NCI-H1436 treated with DMSO at 0.1 percent for 48 hours (cell line): Measurements from ENCODE around the gene IFNA8.
"Not testable (repeated sequence)": the region's sequence is repeated elsewhere in the genome, so short reads cannot be mapped to it uniquely, and the experiment has no call there.

Experiments
- DNase-seq: peaks from one replicate; lab custom pipeline; 2025; lab: John Stamatoyannopoulos, UW

IFNA8 gene

GRCh38 chr9:21408817-21409216 is at the start of gene IFNA8:
TSS of gene IFNA8 (plus strand) at chr9:21409117. CDS start at chr9:21409177, 60 bp downstream.
- DNase-seq: no peak

GRCh38 chr9:21362287-21362686 is 46.6 kb upstream of the IFNA8 start:
- DNase-seq: no peak

DNA sequence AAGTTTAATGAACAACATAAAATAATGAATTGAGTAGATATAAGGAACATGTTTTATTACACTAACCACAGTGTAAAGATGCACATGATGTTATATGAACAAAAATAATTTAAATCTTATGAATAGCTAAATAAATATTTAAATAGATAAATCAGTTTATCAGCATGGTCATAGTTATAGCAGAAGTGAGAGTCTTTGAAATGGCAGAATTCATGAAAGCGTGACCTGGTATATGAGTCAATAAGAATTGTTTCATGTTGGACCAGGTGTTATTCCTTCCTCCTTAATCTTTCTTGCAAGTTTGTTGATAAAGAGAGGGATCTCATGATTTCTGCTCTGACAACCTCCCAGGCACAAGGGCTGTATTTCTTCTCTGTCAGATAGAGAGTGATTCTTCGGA is 41.7 kb upstream of the IFNA8 start:
- not testable (repeated sequence) for DNase-seq

GRCh38 chr9:21367957-21368356 is 41.0 kb upstream of the IFNA8 start, which contains the start of gene IFNA13:
TSS of gene IFNA13 (minus strand) at chr9:21368057. CDS start at chr9:21368010, 47 bp downstream.
- DNase-seq: no peak

- not testable (repeated sequence) for DNase-seq
Measured at GRCh38 chr9:21371467-21371866, 37.5 kb upstream of the IFNA8 start.

DNA sequence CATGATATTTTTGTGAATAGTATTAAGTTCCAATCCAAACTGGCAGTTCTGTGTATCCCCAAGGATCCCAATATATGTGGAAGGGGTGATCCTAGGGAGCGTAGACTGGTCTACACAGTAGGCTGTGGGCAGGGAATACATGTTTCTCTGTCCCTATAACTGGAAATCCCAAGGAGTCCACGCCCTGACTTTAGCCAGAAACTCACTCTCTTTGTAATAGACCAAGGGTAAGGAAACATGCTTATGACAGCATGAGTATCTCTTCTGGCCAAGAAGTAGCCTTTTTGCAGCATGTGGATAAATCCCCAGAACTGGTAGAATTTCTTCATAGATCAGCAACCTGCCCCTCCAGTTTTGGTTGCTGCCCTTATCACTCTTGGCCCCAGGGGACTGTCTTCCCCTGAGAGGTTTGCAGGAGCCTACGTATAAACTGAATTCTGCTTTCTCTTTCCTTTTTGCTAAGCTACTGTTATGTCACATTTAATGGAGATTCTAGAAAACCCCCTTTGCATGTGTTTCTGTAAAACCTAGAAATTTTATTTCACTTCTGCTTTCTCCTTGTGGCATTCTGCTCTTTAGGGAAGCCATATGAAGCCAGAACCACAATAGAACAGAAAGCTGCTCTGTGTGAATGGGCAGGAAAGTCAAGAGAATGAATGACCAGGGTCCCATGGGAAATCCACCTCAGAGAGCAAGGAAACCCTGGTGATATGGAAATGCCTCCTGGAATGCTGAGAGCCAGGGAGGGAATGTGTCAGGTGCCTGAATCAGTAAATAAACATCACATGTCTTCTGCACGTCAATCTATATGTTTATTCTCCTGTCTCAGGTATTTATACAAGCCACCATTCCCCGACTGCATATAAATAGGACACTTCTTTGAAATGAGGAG is 27.2 kb upstream of the IFNA8 start:
- no peak for DNase-seq

DNA sequence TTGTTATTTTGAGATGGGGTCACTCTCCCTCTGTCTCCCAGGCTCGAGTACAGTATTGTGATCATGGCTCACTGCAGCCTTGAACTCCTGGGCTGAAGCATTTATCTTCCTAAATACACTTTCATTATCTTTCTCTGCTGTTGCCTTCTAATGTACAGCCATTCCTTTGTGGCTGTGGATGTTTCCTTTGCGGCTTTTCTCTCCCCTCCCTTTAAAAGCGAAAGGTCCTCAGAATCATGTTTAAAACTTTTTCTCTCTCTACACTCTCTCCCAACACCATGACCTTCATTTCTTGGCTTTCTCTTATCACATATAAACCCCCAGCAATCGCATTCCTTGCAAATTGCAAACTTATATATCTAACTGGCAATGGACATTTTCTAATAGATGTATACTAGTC is 25.3 kb upstream of the IFNA8 start:
- DNase-seq: no peak

GRCh38 chr9:21385131-21385670 is 23.7 kb upstream of the IFNA8 start, which contains the start of gene IFNA2:
TSS of gene IFNA2 (minus strand) at chr9:21385398. CDS start at chr9:21385329, 69 bp downstream.
- DNase-seq: no peak

DNA sequence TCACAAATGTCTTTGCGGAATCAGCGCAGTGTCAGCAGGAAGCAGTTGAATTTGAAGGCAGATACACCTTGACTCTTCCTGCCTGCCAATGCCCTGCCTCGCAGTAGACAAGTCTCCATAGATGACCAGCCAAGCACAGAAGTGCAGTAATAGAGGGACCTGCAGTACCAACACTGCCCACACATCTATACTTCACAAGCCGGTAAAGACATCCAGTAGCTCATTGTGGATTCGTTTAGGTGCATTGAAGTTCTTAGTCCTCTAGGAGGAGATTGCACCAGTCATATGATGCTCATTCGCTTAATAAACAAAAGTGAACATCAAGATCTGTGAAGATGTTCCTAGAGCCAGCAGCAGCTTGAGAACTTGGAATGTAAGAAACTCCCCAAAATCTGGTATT is 16.6 kb upstream of the IFNA8 start:
- DNase-seq: no peak

DNA sequence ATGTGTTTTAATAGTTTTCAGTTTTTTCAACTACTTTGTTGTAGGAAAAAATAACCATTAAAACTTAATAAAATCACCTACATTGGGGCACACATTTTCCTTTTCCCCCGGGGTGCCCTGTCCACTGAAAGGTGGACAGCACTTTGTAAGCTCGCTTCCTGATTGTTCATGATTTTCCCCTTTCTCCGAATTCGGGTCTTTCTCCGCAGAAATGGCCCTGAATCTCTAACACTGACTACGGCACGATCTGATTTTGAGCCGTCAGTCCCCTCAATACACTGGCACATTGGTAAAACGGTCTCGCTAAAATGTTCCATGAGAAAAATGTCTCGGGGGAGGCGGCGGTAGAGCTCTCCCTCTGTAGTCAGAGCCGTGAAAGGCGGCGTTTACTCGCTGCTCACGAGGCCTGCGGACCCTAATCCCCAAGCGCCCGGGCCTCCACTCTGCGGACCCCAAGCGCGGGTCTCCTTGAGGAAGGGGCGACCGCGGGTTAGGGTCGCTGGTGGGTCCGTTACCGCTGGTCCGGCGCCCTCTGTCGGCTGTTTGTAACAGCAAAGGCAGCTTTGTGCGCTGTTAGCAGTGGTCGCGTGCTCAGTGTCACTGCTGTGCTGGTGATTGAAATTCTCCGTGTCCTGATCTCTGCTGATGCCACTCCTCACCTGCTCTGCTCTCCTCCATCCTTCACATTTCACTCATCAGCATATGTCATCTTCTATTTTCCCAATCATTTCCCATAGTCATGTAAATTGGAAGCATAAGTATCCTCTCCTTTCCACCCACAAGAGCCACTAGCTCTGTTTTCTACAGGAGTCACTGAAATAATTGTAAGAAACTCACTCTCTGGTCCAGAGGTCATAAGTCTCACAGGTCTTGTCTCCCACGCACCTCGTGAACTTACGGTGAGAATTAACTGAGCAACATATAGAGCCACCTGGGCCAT is 12.9 kb upstream of the IFNA8 start:
- DNase-seq: no peak

DNA sequence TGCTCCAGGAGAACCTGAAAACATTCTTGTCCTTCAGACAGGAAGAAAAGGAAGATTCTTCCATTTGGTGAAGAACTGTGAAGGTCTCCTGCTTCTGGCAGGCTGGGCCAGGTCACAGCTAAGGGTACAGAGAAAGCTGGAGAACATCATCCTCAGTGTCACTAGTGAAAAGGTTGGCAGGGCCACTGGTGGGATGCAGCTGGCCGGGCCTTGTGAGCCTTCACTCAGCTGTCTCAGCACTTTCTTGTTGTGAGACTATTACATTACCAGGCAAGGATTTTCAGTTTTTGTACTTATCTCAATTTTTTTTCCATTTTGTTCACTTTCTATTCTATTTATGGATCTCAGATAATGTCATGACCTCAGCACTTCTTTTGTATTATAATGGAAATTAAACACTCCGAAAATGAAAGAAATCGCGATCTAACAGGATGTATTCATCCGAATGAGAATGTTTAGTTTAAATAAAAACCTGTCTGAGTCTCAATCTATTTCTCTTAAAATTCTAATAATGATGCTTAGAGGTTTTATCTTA is 9.9 kb upstream of the IFNA8 start:
- DNase-seq: no peak

DNA sequence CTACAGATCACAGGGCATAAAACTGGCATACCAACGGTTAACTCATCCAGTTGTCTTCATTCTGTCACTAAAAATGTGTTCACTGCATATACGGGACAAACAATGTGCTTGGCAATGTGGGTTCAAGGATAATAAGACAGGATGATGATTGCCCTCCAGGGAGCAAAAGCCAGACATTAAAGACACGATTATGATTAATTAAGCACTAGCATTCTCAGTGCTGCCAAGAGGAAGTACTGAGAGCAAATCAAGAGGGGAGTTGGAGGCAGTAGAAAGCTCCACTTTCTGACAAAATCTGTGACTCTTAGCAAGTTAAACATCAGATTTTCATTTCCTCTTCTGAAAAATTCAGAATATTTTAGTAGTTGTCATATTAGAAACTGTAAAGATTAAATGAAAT is 9.0 kb upstream of the IFNA8 start:
- DNase-seq: no peak

GRCh38 chr9:21402386-21403251 is 6.3 kb upstream of the IFNA8 start:
- DNase-seq: no peak

DNA sequence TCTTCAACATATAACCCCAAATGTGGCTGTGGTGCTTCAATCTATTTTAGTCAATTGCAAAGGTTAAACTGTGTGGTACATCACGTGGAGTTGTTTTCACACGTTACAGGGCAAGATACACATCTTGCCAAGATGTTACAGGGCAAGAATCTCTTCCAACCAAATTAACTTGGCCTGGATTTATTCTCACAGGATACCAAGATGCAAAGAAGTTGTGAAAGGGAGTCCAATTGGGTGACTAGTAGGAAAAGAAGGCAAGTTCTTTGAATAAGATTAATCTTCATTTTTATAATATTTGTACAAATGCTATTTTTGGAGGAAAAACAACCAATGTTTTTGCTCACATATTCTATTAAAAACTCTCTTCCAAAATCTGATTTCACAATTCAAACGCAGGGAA is 4.8 kb upstream of the IFNA8 start:
- DNase-seq: no peak

- no peak for DNase-seq
Measured at GRCh38 chr9:21412107-21412506, 3.2 kb downstream of the IFNA8 start.

DNA sequence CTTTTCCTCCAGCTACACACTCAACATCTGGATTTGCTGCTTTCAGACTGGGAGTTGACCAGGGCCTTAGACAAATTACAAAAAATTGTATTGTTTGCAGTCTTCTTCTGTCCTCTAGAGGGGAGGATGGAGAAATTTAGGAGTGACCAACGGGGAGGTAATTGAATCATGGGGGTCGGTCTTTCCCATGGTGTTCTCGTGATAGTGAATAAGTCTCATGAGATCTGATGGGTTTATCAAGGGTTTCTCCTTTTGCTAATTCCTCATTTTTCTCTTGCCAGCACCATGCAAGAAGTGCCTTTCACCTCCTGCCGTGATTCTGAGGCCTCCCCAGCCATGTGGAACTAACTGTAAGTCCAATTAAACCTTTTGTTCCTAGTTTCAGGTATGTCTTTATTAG is 4.2 kb downstream of the IFNA8 start:
- DNase-seq: no peak

GRCh38 chr9:21413624-21414023 is 4.7 kb downstream of the IFNA8 start:
- no peak for DNase-seq

GRCh38 chr9:21414220-21414940 is 5.5 kb downstream of the IFNA8 start:
- no peak for DNase-seq

GRCh38 chr9:21415493-21416267 is 6.8 kb downstream of the IFNA8 start:
- no peak for DNase-seq

- no peak for DNase-seq
Measured at GRCh38 chr9:21428235-21428634, 19.3 kb downstream of the IFNA8 start.
